Measurements from ENCODE around the gene MRPS18A.
"Not testable (repeated sequence)": the region's sequence is repeated elsewhere in the genome, so short reads cannot be mapped to it uniquely, and the experiment has no call there.

Gene MRPS18A

DNA sequence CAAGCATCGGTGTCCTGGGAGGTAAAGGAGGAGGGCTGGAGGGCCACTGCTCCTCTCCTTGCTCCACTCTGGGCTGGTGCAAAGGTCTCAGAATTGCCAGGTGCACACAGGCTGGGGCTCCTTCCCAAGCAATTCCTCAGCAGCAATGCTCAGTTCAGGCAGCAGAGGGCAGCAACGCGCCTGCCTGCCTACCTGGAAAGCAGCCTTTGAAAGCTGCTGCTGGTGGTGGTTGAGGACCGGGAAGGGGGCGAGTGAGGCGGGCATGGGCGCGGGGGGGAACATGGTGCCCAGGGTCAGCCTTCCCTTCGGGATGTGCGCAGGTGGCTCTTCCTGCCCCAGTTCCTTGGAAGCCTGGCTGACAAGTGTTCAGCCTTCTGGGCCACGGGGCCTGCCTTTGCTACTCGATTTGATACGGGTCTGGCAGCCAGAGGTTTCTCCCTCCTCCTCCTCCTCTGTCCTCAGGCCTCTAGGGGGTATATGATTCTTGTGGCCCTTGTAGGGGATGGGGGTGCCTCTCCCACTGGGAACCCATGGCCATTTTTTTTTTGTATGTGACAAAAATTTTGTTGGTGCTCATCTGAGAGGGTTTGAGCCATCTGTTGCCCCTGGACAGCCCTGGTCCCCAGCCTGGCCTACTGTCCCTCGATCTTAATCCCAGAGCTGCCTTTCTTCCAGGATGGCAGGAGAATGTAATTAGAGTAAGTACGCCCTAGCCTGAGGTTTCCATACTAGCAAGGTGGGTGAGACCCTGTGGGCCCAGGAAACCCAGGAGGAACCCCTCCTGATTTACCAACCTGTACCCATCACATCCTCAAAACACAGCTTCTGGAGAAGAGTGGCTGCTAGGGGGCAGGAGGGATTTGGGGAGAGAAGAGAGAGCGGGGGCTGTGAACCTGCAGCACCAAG is 20.1 kb downstream of the MRPS18A start:
- H2BK120ac ChIP-seq (ENCODE audit: low read depth, low read length) = no peak overlapping the region
- H2BK5ac ChIP-seq (ENCODE audit: low read depth, low read length, poor library complexity, severe bottlenecking) = no peak overlapping the region
- peak overlapping the region; percentile 62 for H4K91ac ChIP-seq (ENCODE audit: low read length)
- H3K27me3 ChIP-seq (ENCODE audit: control insufficient read depth in 1 of 2, insufficient read depth in 1 of 2, low read length in 2 of 2) = peaks cover 2 to 5% of the 10 kb centered on the region in 2 experiments
- peak overlapping the region; percentile 85 for H4K8ac ChIP-seq (ENCODE audit: low read length)
- 17% methylated on average over 10 of the region's 16 CpGs for WGBS
- H3K27ac ChIP-seq (ENCODE audit: low read length, poor library complexity, severe bottlenecking) = no peak overlapping the region
- H2BK12ac ChIP-seq (ENCODE audit: low read length in 2 of 2) = peak overlapping the region in 1 of 2 experiments; percentile 11
- H3K23ac ChIP-seq (ENCODE audit: low read length in 2 of 2) = no peak overlapping the region
- H3K79me1 ChIP-seq (replicated peaks; ENCODE audit: low read length, poor library complexity, severe bottlenecking) = no peaks in the 10 kb centered on the region
- H3K4me3 ChIP-seq (ENCODE audit: insufficient read depth in 1 of 2, low read depth in 1 of 2, low read length in 2 of 2) = peak overlapping the region in 1 of 2 experiments; percentile 21
- peak overlapping the region; percentile 37 to 87 for H3K18ac ChIP-seq (ENCODE audit: low read depth in 1 of 2, low read length in 2 of 2)
- H2BK15ac ChIP-seq (ENCODE audit: low read depth, poor library complexity, severe bottlenecking) = peak overlapping the region; percentile 48
- peak overlapping the region in 1 of 2 experiments; percentile 29 for H3K14ac ChIP-seq (ENCODE audit: low read length in 2 of 2)
- H3K4me1 ChIP-seq (ENCODE audit: control insufficient read depth, insufficient read depth, low read depth, low read length) = peaks cover 22% of the 10 kb centered on the region
- peak overlapping the region; percentile 65 for H3K9ac ChIP-seq (ENCODE audit: low read length)
- H2AFZ ChIP-seq (ENCODE audit: low read depth, low read length) = no peak overlapping the region
- H3K4me2 ChIP-seq (ENCODE audit: low read length, poor library complexity, severe bottlenecking) = peak overlapping the region; percentile 41
- no peaks in the 10 kb centered on the region for H3K9me3 ChIP-seq (ENCODE audit: control insufficient read depth, low read length)
- no peak overlapping the region for H2AK5ac ChIP-seq (ENCODE audit: low read length, severe bottlenecking)
- DNase-seq = peak; percentile 68
- no peak overlapping the region for H3K4ac ChIP-seq (ENCODE audit: low read depth in 1 of 2, low read length in 2 of 2)
- H3K36me3 ChIP-seq (ENCODE audit: control insufficient read depth in 1 of 2, insufficient read depth in 2 of 2, low read depth in 1 of 2, low read length in 2 of 2) = peaks cover 20 to 24% of the 10 kb centered on the region in 2 experiments

DNA sequence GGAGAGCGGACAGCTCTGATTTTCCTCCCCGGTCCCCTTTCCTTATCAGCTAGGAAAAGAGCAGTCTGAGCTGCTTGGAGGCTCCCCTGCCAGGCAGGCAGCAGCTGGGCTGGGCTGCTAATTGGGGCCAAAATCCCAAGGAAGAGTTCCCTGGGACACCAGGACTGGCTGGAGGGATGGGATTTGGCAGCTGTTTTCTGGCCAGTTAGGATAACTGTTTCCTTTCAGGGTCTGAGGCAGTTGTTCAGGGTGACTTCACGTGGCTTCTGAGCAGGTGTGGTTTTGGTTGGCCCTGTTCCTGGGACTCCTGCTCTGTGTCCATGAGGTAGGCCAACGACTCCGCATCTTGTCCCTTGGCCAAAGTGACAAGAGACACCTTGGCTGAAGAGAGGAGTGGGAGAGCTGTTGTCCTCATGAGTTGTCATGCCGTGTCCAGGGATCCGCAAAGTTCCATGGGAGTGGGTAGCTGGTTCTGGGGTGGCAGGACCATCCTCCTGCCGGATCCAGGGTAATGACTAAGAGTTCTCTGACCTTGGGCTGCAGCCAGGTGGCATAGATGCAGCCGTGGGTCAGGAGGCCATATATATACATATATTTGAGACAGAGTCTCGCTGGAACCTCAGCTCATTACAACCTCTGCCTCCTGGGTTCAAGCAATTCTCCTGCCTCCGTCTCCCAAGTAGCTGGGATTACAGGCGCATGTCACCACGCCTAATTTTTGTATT is 21.2 kb downstream of the MRPS18A start:
- no peak overlapping the region for H4K8ac ChIP-seq (ENCODE audit: low read length)
- no peak overlapping the region for H3K23ac ChIP-seq (ENCODE audit: low read length in 2 of 2)
- H3K4me2 ChIP-seq (ENCODE audit: low read length, poor library complexity, severe bottlenecking) = no peak overlapping the region
- H3K4me3 ChIP-seq (ENCODE audit: insufficient read depth in 1 of 2, low read depth in 1 of 2, low read length in 2 of 2) = no peak overlapping the region
- WGBS = 80% methylated on average over 11 of the region's 13 CpGs
- no peak overlapping the region for H2BK12ac ChIP-seq (ENCODE audit: low read length in 2 of 2)
- no peak overlapping the region for H2AK5ac ChIP-seq (ENCODE audit: low read length, severe bottlenecking)
- no peak overlapping the region for H2BK5ac ChIP-seq (ENCODE audit: low read depth, low read length, poor library complexity, severe bottlenecking)
- no peaks in the 10 kb centered on the region for H3K9me3 ChIP-seq (ENCODE audit: control insufficient read depth, low read length)
- H2BK120ac ChIP-seq (ENCODE audit: low read depth, low read length) = peak overlapping the region; percentile 38
- no peak for DNase-seq
- no peak overlapping the region for H3K18ac ChIP-seq (ENCODE audit: low read depth in 1 of 2, low read length in 2 of 2)
- H3K14ac ChIP-seq (ENCODE audit: low read length in 2 of 2) = no peak overlapping the region
- peaks cover 22% of the 10 kb centered on the region for H3K4me1 ChIP-seq (ENCODE audit: control insufficient read depth, insufficient read depth, low read depth, low read length)
- H3K36me3 ChIP-seq (ENCODE audit: control insufficient read depth in 1 of 2, insufficient read depth in 2 of 2, low read depth in 1 of 2, low read length in 2 of 2) = peaks cover 11 to 13% of the 10 kb centered on the region in 2 experiments
- no peak overlapping the region for H3K27ac ChIP-seq (ENCODE audit: low read length, poor library complexity, severe bottlenecking)
- no peak overlapping the region for H2BK15ac ChIP-seq (ENCODE audit: low read depth, poor library complexity, severe bottlenecking)
- H3K9ac ChIP-seq (ENCODE audit: low read length) = no peak overlapping the region
- no peaks in the 10 kb centered on the region for H3K79me1 ChIP-seq (replicated peaks; ENCODE audit: low read length, poor library complexity, severe bottlenecking)
- no peak overlapping the region for H2AFZ ChIP-seq (ENCODE audit: low read depth, low read length)
- H3K27me3 ChIP-seq (ENCODE audit: control insufficient read depth in 1 of 2, insufficient read depth in 1 of 2, low read length in 2 of 2) = peaks cover 2 to 5% of the 10 kb centered on the region in 2 experiments
- no peak overlapping the region for H4K91ac ChIP-seq (ENCODE audit: low read length)
- no peak overlapping the region for H3K4ac ChIP-seq (ENCODE audit: low read depth in 1 of 2, low read length in 2 of 2)

DNA sequence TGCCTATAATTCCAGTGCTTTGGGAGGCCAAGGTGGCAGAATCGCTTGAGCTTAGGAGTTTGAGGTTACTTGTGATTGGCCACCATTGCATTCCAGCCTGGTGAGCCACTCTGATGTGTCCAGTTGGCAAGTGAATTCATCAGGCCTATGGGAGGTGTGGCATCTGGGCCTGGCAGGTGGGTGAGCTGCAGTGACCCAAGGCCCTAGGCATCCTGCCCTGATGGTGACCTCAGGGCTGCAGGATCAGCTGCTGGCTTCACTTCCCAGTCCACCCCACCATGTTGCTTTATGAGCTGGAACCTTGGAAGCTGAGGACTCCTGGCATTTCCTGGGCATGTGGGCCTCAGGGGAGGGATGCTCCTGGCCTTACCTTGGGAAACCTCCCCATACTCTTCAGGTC is 22.2 kb downstream of the MRPS18A start:
- DNase-seq = no peak
- Histone ChIP-seq H2AK5ac (ENCODE audit: low read length, severe bottlenecking) (no peak overlapping the region), H3K4me3 (ENCODE audit: insufficient read depth in 1 of 2, low read depth in 1 of 2, low read length in 2 of 2) (no peak overlapping the region), H3K79me1 (replicated peaks; ENCODE audit: low read length, poor library complexity, severe bottlenecking) (no peaks in the 10 kb centered on the region), H3K4ac (ENCODE audit: low read depth in 1 of 2, low read length in 2 of 2) (no peak overlapping the region), H2BK12ac (ENCODE audit: low read length in 2 of 2) (no peak overlapping the region), H3K9ac (ENCODE audit: low read length) (no peak overlapping the region), H3K14ac (ENCODE audit: low read length in 2 of 2) (no peak overlapping the region), H3K9me3 (ENCODE audit: control insufficient read depth, low read length) (peaks cover 4% of the 10 kb centered on the region), H3K4me2 (ENCODE audit: low read length, poor library complexity, severe bottlenecking) (no peak overlapping the region), H2AFZ (ENCODE audit: low read depth, low read length) (no peak overlapping the region), H3K18ac (ENCODE audit: low read depth in 1 of 2, low read length in 2 of 2) (no peak overlapping the region), H4K8ac (ENCODE audit: low read length) (no peak overlapping the region), H2BK15ac (ENCODE audit: low read depth, poor library complexity, severe bottlenecking) (no peak overlapping the region), H3K36me3 (ENCODE audit: control insufficient read depth in 1 of 2, insufficient read depth in 2 of 2, low read depth in 1 of 2, low read length in 2 of 2) (peaks cover 1 to 3% of the 10 kb centered on the region in 2 experiments), H2BK5ac (ENCODE audit: low read depth, low read length, poor library complexity, severe bottlenecking) (no peak overlapping the region), H4K91ac (ENCODE audit: low read length) (no peak overlapping the region), H3K4me1 (ENCODE audit: control insufficient read depth, insufficient read depth, low read depth, low read length) (peaks cover 22% of the 10 kb centered on the region), H3K27ac (ENCODE audit: low read length, poor library complexity, severe bottlenecking) (no peak overlapping the region), H3K23ac (ENCODE audit: low read length in 2 of 2) (no peak overlapping the region), H3K27me3 (ENCODE audit: control insufficient read depth in 1 of 2, insufficient read depth in 1 of 2, low read length in 2 of 2) (peaks cover 2 to 5% of the 10 kb centered on the region in 2 experiments), H2BK120ac (ENCODE audit: low read depth, low read length) (no peak overlapping the region)
- WGBS = 84% methylated on average over 1 of the region's 1 CpG

DNA sequence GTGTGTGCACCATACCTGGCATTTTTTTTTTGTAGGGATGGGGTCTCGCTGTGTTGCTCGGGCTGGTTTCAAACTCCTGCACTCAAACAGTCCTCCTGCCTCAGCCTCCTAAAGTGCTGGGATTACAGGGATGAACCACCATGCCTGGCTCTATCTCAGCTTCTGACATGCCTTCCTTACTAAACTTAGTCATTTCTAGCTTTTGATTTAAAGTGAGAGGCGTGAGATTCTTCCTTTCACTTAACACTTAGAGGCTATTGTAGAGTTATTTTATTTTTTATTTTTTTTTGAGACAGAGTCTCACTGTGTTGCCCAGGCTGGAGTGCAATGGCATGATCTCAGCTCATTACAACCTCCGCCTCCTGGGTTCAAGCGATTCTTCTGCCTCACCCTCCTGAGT is 24.6 kb downstream of the MRPS18A start:
- not testable (repeated sequence) for H2BK15ac ChIP-seq (ENCODE audit: low read depth, poor library complexity, severe bottlenecking); H2BK12ac ChIP-seq (ENCODE audit: low read length in 2 of 2); H4K8ac ChIP-seq (ENCODE audit: low read length); H3K4me2 ChIP-seq (ENCODE audit: low read length, poor library complexity, severe bottlenecking); H3K9ac ChIP-seq (ENCODE audit: low read length); H3K23ac ChIP-seq (ENCODE audit: low read length in 2 of 2); H2AFZ ChIP-seq (ENCODE audit: low read depth, low read length); H3K27ac ChIP-seq (ENCODE audit: low read length, poor library complexity, severe bottlenecking); H3K4me3 ChIP-seq (ENCODE audit: insufficient read depth in 1 of 2, low read depth in 1 of 2, low read length in 2 of 2); H3K9me3 ChIP-seq (ENCODE audit: control insufficient read depth, low read length); H3K14ac ChIP-seq (ENCODE audit: low read length in 2 of 2); H2AK5ac ChIP-seq (ENCODE audit: low read length, severe bottlenecking); H2BK120ac ChIP-seq (ENCODE audit: low read depth, low read length); H4K91ac ChIP-seq (ENCODE audit: low read length); DNase-seq; H3K27me3 ChIP-seq (ENCODE audit: control insufficient read depth in 1 of 2, insufficient read depth in 1 of 2, low read length in 2 of 2); H3K36me3 ChIP-seq (ENCODE audit: control insufficient read depth in 1 of 2, insufficient read depth in 2 of 2, low read depth in 1 of 2, low read length in 2 of 2); H2BK5ac ChIP-seq (ENCODE audit: low read depth, low read length, poor library complexity, severe bottlenecking); H3K4ac ChIP-seq (ENCODE audit: low read depth in 1 of 2, low read length in 2 of 2); H3K18ac ChIP-seq (ENCODE audit: low read depth in 1 of 2, low read length in 2 of 2); H3K79me1 ChIP-seq (replicated peaks; ENCODE audit: low read length, poor library complexity, severe bottlenecking)
- 97% methylated on average over 3 of the region's 5 CpGs for WGBS
- peaks cover 14% of the 10 kb centered on the region for H3K4me1 ChIP-seq (ENCODE audit: control insufficient read depth, insufficient read depth, low read depth, low read length)
